ENCODE results near the gene ARNT2.

DNA sequence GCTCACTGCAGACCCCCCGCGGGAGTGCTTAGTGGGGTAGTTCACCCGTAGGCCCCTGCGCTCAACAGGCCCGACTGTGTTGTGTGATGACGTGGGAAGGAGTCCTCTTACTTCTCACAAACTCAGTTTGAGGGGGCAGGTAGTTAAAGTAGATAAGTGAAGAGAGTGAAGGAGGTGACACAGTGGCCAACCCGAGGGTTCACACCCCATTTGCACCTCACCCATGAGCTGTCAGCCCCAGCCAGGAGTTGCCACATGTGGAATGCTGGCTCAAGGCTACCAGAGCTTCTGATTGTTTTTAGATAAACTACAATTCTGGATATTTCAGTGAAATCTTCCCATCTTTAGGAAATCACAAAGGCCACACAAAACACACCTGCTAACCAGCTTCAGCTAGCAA is 226.8 kb downstream of the ARNT2 start:
- TF ChIP-seq EZH2phosphoT487 (IDR thresholded peaks at IDR 0.05; ENCODE audit: borderline replicate concordance, low read depth, low read length) (no peak), CTCF (conservative IDR thresholded peaks at IDR 0.05; ENCODE audit: low read length) (no peak)

Data from OCI-LY7 (cell line).